PC-9 (cell line): ENCODE data around the gene DNAH14. TPM values are rescaled to one million over a fixed set of nuclear protein-coding genes. Genes with fewer than 3 reads are reported as not detected.

ENCODE experiments used
- BruUV-seq: library from RNA; stranded (reverse); fragments of 400-500 nt; replicated peaks from 2 replicates; lab custom pipeline; 2021; lab: Mats Ljungman, UMichigan
- CTCF ChIA-PET: fragments of 300-600 bp; sonication (Branson Sonifier 250); formaldehyde crosslinking; loops from one replicate; lab custom pipeline; 2022; ENCODE audit warnings: antibody characterized with exemption; lab: Charles Lee
- POLR2A ChIA-PET: fragments of 300-600 bp; sonication (Branson Sonifier 250); formaldehyde crosslinking; loops from one replicate; lab custom pipeline; 2022; ENCODE audit warnings: antibody characterized with exemption; ENCODE audit not compliant: unreplicated experiment; lab: Charles Lee
- DNase-seq, 2 experiments: peaks; one replicate each; pipeline versions ENCODE4 v3.0.0 to v3.0.0-alpha.2; 2015 to 2022; ENCODE audit warnings: mixed read lengths in 1 of 2
- H2AFZ ChIP-seq: fragments of 200-600 bp; sonication (generic); 2 replicates; pipeline ENCODE4 v1.8.1; 2017; ENCODE audit warnings: antibody characterized with exemption
- H3F3A ChIP-seq: fragments of 200-600 bp; sonication (generic); 2 replicates; pipeline ENCODE4 v1.8.1; 2017; ENCODE audit warnings: antibody characterized with exemption, mild to moderate bottlenecking, low read depth; ENCODE audit not compliant: insufficient read depth
- H3K27ac ChIP-seq: fragments of 200-600 bp; sonication (generic); 2 replicates; pipeline ENCODE4 v1.6.1; 2016; ENCODE audit warnings: mixed run types
- H3K27me3 ChIP-seq: fragments of 200-600 bp; sonication (generic); 2 replicates; pipeline ENCODE4 v1.6.1; 2016; ENCODE audit warnings: low read depth, mixed run types; ENCODE audit not compliant: insufficient read depth
- H3K36me3 ChIP-seq: fragments of 200-600 bp; sonication (generic); 2 replicates; pipeline ENCODE4 v1.6.1; 2016; ENCODE audit warnings: low read depth, mixed run types
- H3K4me1 ChIP-seq: fragments of 200-600 bp; sonication (generic); replicated peaks from 2 replicates; pipeline ENCODE4 v1.6.1; 2016; ENCODE audit warnings: mixed run types; ENCODE audit not compliant: insufficient read depth
- H3K4me2 ChIP-seq: fragments of 200-600 bp; sonication (generic); 2 replicates; pipeline ENCODE4 v1.6.1; 2017; ENCODE audit warnings: mixed run types
- H3K4me3 ChIP-seq: fragments of 200-600 bp; sonication (generic); 2 replicates; pipeline ENCODE4 v1.6.1; 2016; ENCODE audit warnings: mixed run types
- H3K79me2 ChIP-seq: fragments of 200-600 bp; sonication (generic); 2 replicates; pipeline ENCODE4 v1.6.1; 2017; ENCODE audit warnings: low read depth, mixed run types
- H3K9me2 ChIP-seq: fragments of 200-600 bp; sonication (generic); 2 replicates; pipeline ENCODE4 v1.8.1; 2017; ENCODE audit warnings: mild to moderate bottlenecking; ENCODE audit not compliant: insufficient read depth
- H3K9me3 ChIP-seq: fragments of 200-600 bp; sonication (generic); 2 replicates; pipeline ENCODE4 v1.8.1; 2016; ENCODE audit warnings: low read depth; ENCODE audit not compliant: insufficient read depth
- H4K20me1 ChIP-seq: fragments of 200-600 bp; sonication (generic); 2 replicates; pipeline ENCODE4 v1.8.1; 2017; ENCODE audit not compliant: insufficient read depth
- CTCF ChIP-seq: fragments of 200-600 bp; sonication (generic); conservative IDR thresholded peaks from 2 replicates; pipeline ENCODE4 v1.6.1; 2017; ENCODE audit warnings: mixed run types, antibody characterized with exemption, mild to moderate bottlenecking, moderate library complexity
- EZH2 ChIP-seq: fragments of 200-600 bp; sonication (generic); IDR thresholded peaks from 2 replicates; pipeline ENCODE4 v1.8.0; 2017; ENCODE audit warnings: antibody characterized with exemption, low read depth
- intact Hi-C: fragments of 100-400 bp; cut with micrococcal nuclease; formaldehyde crosslinking; loops from one replicate; pipeline ENCODE4 v1.10.0; 2022; ENCODE audit not compliant: unreplicated experiment
- total RNA-seq: library from RNA; stranded (reverse); gene quantifications from 2 replicates; pipeline ENCODE4 v1.2.3, GENCODE V29; 2021

DNAH14 gene
- total RNA-seq, 1 experiment from 2014 or later = 48.8 TPM

GRCh38 chr1:224900062-224900630 is 29.3 kb upstream of the DNAH14 start:
- intact Hi-C loops = no loop called here
- no peak for TF ChIP-seq EZH2
- Histone ChIP-seq H3K36me3 (no peaks in the 10 kb centered on the region), H2AFZ (no peak overlapping the region), H3K4me1 (no peaks in the 10 kb centered on the region), H3F3A (no peaks in the 10 kb centered on the region), H4K20me1 (no peaks in the 10 kb centered on the region), H3K79me2 (no peaks in the 10 kb centered on the region), H3K27me3 (no peaks in the 10 kb centered on the region), H3K9me3 (no peaks in the 10 kb centered on the region), H3K9me2 (no peaks in the 10 kb centered on the region; the same call in 1 of the 2 replicates), H3K4me3 (no peak overlapping the region), H3K4me2 (no peak overlapping the region), H3K27ac (no peak overlapping the region)
- no peak for DNase-seq
- ChIA-PET CTCF (no interaction called here), POLR2A (interaction anchor here (0.6 kb wide), 1 partner anchor 672 kb away, joined by 5 read pairs; no protein-coding TSS in a partner anchor)
- no TSS peak for BruUV-seq

- H4K20me1 ChIP-seq = no peaks in the 10 kb centered on the region
- no peaks in the 10 kb centered on the region; the same call in 1 of the 2 replicates for H3K9me2 ChIP-seq
- no peaks in the 10 kb centered on the region for H3K79me2 ChIP-seq
- DNase-seq = no peak
- no peak overlapping the region for H2AFZ ChIP-seq
- no peaks in the 10 kb centered on the region for H3K9me3 ChIP-seq
- no peaks in the 10 kb centered on the region for H3K36me3 ChIP-seq
- no peak overlapping the region for H3K4me2 ChIP-seq
- ChIA-PET POLR2A (interaction anchor here (0.6 kb wide), 1 partner anchor 434 kb away, joined by 5 read pairs; no protein-coding TSS in a partner anchor), CTCF (no interaction called here)
- H3K27ac ChIP-seq = no peak overlapping the region
- no peak overlapping the region for H3K4me3 ChIP-seq
- H3K27me3 ChIP-seq = no peaks in the 10 kb centered on the region
- no peaks in the 10 kb centered on the region for H3K4me1 ChIP-seq
- no peak for TF ChIP-seq EZH2
- TF ChIP-seq CTCF = no peak
- no TSS peak for BruUV-seq
- intact Hi-C loops = no loop called here
- no peaks in the 10 kb centered on the region for H3F3A ChIP-seq
These were observed 28.2 kb upstream of the DNAH14 start for GRCh38 chr1:224901087-224901810.

GRCh38 chr1:224903955-224904354 is 25.5 kb upstream of the DNAH14 start:
- Histone ChIP-seq H3K79me2 (no peaks in the 10 kb centered on the region), H3F3A (no peaks in the 10 kb centered on the region), H3K4me1 (no peaks in the 10 kb centered on the region), H3K27ac (no peak overlapping the region), H2AFZ (no peak overlapping the region), H3K36me3 (no peaks in the 10 kb centered on the region), H3K9me2 (no peaks in the 10 kb centered on the region; the same call in 1 of the 2 replicates), H3K27me3 (peaks cover 3% of the 10 kb centered on the region; the same call in 1 of the 2 replicates), H3K4me2 (no peak overlapping the region), H3K9me3 (no peaks in the 10 kb centered on the region), H4K20me1 (no peaks in the 10 kb centered on the region), H3K4me3 (no peak overlapping the region)
- intact Hi-C loops = no loop called here
- DNase-seq = no peak
- no peak for TF ChIP-seq CTCF
- ChIA-PET CTCF (no interaction called here), POLR2A (no interaction called here)
- BruUV-seq = no TSS peak
